Central memory CD4-positive, alpha-beta T cell (primary cell): ENCODE measurements around the gene PPM1M.
A peak's percentile ranks its signal among the peaks of the same experiment; 100 is the strongest.
"Not testable (repeated sequence)": the region's sequence is repeated elsewhere in the genome, so short reads cannot be mapped to it uniquely, and the experiment has no call there.

Experiments
- DNase-seq: peaks from one replicate; pipeline ENCODE4 v3.0.0; 2022

The PPM1M gene

DNA sequence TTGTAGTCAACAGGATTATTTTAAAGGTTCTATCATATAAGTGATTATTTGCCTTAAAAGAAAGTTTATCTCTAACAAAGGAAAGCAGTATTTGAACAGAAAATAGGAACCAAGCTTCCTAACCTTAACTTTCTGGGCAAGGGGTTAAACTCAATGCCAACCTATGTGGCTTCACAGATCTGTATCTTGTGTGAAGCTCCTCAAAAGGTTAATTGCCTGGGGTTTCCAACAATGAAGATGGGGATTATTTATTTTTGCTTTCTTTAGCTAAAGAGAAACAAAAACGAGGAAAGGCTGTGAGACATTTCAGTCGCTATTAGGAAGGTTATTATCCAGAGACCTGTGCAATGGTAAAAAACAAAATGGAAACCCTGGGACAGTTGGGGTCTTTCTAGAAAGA, 34.0 kb downstream of the PPM1M start:
- DNase-seq: no peak

DNA sequence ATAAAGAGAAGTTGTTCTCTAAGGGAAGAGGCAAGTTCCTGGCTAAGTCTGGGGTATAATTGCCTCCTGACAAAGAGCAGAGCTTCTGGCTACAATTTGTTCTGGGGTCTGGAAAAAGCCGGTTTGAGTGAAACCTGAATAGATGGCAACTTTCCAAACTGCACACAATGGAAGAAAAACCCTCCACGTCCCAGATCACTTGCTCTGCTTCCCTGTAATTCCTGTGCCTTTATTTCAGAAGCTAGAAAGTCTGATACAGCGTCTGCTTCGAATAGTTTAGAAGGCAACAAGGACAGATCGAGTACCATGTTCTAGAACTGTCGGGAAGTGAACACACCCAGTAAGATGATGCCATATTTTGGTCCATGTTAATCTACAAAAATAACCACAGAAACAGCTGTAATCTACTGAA, 34.5 kb downstream of the PPM1M start:
- DNase-seq: no peak

DNA sequence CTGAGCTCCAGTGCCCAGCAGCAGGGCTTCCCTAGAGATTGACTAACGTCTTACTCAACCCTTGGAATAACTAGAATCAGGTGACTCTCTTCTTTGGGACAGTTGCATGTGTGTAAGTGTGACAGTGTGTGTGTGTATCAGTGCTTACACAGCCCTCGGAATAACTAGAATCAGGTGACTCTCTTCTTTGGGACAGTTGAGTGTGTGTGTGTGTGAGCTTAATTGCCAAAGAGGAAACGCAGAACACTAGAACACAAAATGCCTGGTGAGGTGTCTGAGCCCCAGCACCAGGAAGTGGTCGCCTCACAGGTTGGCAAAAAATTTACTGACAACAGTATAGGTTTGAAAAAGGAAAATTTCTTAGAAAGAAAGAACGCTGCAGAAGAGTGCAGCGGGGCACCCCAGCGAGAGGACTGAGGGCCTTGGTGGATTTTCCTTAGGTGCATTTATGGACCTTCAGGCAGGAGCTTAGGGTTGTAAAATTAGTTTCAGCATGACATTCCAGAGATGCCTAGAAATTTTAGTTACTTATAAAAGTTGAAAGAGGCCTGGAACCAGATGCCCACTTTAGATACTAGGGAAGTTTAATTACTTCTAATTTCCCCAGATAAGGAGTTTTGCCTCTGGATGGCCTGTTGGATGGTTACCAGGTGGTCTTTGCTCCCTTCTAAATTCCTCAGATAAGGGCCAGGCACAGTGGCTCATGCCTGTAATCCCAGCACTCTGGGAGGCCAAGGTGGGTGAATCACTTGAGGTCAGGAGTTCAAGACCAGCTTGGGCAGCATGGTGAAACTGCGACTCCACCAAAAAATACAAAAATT, 36.6 kb downstream of the PPM1M start:
- DNase-seq: peak; percentile 55

DNA sequence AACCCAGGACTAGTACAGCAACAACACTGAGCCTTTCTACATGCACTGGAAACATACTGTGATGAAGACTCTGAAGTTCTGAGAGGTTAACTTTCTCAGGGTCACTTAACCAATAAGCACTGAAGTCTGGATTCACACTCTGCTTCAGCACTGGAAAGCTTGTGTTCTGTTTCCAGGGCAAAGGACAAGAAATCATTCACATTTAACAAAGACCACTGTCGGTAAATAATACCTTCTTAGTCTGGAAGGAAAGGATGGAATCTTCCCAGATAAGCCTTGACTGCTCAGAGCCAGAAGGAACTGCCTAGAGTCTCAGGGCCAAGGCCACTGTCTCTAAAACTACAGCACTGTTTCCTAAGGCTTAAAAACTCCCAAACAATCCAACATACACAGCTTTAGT, 37.7 kb downstream of the PPM1M start:
- no peak for DNase-seq

DNA sequence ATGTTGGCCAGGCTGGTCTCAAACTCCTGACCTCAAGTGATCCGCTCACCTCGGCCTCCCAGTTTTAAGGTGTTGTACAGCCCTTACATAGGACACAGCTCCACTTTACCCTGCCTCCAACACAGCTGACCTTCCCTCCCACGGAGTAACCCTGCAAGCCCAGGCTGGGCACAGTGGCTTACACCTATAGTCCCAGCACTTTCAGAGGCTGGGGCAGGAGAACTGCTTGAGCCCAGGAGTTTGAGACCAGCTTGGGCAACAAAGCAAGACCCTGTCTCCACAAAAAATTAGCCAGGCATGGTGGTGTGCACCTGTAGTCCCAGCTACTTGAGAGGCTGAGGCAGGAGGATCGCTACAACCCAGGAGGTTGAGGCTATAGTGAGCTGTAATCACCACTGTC, 38.5 kb downstream of the PPM1M start:
- DNase-seq: not testable (repeated sequence)

DNA sequence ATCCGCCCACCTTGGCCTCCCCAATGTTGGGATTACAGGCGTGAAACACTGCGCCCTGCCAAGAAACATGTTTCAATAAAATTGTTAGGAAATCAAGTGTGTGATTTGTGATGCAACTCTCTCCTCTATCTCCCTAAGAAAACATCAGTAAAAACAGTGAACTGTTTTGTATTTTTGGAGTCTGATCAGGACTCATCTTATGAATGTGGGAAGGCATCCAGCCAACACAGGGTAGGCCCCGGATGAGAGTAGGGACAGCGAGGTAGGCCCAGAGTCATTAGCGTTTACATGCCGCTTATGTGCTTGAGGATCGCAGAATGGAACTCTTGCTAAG, 41.2 kb downstream of the PPM1M start:
- DNase-seq: no peak

DNA sequence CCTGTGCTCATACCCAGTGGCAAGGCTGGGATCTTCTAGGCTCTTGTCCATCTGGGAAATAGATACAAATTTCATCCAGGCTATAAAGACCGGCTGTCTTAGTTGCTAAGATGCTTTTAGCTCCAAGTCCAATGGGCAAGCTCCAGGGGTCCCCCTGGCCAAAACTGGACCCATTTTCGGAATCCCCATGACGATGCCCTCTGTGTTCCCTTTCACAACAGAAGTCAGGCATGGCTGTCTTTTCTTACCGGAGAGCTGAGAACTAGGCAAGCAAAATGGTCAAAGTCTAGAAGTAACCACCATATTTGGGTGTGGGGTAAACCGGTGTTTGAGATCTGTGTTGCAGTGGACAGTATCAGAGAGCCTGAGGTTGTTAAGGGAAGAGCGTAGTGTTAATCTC, 43.1 kb downstream of the PPM1M start:
- DNase-seq: no peak

DNA sequence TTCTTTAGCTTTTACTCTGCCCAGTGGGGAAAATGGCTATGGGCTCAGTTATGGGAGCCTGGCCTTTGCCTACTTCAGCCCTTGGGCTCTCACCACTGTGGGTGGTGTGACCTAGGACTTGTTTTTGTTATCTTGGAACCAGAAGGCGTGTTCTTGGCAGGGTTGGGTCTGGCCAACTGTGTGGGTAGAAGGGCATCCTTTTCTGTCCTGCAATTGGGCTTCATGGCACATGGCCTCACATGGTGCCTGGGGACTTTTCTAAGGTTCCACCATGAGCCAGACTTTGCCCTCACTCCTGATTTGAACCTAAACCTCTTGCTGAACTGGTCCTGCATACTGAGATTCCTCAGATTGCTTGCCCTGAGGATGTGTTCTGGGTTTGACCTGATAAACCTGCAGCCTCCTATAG, 43.8 kb downstream of the PPM1M start:
- DNase-seq: no peak

DNA sequence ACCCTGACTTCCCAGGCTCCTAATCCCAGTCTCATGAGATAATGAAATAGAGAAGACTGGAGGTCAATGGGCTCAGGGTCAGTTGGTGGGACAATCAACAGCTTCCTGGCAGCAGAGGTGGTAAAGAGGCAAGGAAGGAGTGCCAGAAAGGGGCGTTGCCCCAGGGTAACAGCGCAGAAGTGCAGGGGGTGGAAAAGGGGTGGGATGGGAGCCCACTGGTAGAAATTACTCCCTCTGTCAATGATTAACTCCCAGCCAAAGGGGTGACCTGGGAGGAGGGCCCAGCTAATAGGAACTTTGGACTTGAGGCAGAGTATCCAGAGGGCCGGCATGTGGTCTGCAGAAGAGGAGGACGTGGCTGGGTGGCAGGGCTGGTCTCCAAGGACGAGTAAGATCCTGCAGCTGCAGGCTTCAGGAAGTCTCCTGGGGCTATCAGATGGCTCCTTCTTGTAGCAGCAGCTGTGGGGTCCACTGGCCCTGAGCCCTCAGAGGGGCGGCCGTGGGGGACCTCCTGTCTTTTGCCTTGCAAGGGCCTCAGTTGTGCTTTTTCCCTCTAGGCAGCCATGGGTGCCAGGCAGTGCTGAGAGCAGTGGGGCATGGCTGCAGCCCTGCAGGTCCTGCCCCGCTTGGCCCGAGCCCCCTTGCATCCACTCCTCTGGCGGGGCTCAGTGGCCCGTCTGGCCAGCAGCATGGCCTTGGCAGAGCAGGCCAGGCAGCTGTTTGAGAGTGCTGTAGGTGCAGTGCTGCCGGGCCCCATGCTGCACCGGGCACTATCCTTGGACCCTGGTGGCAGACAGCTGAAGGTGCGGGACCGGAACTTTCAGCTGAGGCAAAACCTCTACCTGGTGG, 44.4 kb downstream of the PPM1M start:
- DNase-seq: no peak

DNA sequence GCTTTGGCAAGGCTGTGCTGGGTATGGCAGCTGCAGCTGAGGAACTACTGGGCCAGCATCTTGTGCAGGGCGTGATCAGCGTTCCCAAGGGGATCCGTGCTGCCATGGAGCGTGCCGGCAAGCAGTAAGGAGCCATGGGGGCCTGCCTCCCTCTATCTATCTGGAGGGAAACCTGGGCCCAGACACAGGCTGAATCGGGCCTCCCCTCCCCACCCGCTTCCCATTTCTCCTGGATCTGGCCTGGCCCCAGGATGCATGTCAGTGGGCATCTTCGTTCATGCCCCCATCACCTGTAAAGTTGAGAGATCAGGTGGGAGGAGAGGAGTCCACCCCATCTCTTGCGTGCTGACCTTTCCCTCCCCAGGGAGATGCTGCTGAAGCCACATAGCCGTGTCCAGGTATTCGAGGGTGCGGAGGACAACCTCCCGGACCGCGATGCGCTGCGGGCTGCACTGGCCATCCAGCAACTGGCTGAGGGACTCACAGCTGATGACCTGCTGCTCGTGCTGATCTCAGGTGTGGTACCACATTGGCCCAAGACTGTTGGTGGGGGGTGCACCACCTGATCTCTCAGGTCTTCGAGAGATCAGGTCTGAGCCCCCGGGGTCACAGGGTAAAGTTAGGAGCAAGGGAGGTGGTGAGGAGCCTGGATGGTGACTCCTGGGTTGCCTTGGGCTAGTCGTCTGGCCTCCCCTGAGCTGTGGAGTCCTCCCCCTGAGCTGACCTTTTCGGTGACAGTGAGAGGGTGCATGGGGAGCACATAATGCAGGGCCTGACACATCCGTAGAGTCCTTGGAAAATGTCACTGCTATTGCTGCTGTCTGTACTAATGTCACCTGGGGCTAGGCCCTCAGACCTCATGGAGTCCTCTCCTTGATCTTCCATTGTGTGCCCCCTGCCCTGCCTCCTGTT, 45.3 kb downstream of the PPM1M start:
- no peak for DNase-seq

DNA sequence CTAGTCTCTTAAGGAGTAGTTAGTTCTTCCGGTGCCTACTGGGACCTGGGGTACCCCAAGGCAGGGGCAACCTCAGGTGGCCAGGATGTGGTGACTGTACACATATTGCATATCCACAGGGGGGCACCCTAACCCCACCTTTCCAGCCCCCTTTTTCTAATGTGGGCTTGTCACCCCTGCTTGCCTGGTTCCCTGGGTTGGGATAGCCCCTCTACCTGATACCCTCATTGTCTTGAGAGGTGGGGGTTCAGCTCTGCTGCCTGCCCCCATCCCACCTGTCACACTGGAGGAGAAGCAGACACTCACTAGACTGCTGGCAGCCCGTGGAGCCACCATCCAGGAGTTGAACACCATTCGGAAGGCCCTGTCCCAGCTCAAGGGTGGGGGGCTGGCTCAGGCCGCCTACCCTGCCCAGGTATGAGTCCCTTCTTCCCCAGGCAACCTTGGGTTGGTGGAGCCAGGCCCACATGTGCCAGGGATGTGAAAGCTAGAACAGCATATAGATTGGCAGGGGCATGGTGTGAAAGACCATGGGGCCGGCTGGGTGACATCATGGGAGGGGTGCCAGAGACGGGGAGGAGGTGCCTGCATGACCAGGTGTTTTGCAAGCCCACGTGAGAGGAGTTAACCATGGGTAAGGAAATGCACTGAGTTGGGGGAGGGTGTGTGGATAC, 46.1 kb downstream of the PPM1M start:
- DNase-seq: no peak

DNA sequence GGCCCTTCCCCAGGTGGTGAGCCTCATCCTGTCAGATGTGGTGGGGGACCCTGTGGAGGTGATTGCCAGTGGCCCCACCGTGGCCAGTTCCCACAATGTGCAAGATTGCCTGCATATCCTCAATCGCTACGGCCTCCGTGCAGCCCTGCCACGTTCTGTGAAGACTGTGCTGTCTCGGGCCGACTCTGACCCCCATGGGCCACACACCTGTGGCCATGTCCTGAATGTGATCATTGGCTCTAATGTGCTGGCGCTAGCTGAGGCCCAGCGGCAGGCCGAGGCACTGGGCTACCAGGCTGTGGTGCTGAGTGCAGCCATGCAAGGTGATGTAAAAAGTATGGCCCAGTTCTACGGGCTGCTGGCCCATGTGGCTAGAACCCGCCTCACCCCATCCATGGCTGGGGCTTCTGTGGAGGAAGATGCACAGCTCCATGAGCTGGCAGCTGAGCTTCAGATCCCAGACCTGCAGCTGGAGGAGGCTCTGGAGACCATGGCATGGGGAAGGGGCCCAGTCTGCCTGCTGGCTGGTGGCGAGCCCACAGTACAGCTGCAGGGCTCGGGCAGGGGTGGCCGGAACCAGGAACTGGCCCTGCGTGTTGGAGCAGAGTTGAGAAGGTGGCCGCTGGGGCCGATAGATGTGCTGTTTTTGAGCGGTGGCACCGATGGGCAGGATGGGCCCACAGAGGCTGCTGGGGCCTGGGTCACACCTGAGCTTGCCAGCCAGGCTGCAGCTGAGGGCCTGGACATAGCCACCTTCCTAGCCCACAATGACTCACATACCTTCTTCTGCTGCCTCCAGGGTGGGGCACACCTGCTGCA, 46.9 kb downstream of the PPM1M start:
- DNase-seq: no peak

DNA sequence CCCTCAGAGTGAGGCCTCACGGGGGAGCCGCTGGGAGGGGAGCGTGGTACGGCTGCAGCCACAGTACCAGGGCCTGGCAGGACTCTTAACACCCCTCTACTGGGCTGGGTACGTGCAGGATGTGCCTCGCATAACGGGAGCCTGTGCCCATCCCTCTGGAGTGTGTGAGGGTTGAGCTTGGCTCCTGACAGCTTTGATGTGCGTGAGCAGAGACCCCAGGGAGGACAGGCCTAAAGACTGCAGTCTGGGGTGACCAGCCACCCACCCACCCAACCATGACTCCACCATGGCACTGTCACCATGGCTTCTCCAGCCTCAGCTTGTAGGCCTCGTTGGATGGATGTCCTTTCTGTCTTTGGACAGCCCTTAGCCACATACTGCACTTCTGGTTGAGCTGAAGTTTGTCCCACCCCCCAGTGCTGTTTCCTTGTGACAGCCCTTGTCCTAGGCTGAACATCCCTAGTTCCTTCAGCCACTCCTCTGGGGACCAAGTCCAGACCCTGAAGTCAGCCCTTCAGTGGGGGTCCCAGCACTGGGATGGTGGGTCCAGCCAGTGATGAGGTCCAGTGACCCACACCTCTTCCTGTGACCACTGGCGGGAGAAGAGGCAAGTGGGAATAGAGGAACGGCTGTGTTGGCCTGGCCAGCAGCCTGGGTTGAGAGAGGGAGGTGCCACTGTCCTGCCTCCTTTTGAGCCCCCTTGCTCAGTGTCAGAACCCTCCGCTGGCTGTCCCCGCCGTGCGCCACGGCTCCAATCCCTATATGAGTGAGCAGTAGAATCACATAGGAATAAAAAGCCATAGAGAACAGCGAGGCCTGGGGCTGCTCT, 48.1 kb downstream of the PPM1M start:
- DNase-seq: no peak

DNA sequence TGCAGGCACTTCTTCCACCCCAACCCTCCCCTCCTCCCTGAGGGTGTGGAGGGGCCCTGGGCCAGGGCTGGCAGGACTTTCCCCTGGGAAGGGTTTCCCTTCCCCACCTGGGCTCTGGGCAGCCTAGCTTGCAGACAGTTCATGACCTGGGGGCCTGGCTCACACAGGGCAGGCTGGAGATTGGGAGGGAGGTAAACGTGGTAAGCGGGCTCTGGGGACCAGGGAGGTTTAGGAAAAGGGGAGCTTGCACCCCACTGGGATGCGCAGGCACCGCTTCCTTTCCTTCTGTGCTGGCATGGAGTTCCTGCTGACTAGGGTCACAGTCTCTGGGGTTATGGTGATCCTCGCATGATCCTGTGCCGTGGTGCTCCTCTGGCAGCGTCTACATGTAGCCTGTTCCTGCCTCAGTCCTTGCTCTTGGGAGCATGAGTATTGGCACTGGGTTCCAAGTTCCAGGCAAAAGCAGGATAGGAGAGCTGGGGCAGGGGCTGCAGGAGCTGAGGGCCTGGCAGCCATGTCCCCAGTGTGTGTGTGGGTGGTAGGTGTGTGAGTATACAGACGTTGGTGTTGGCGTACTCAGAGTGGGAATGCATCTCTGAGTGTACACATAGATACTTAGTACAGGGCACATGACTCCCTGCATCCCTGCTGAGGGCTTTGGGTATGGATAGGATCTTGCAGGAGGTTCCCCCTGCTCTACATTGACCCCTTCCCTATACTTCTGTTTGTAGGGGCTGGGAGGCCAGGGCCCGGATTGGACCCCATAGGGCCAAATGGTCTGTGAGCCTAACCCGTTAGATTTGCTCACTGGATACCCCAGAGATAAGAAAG, 49.0 kb downstream of the PPM1M start:
- DNase-seq: no peak

DNA sequence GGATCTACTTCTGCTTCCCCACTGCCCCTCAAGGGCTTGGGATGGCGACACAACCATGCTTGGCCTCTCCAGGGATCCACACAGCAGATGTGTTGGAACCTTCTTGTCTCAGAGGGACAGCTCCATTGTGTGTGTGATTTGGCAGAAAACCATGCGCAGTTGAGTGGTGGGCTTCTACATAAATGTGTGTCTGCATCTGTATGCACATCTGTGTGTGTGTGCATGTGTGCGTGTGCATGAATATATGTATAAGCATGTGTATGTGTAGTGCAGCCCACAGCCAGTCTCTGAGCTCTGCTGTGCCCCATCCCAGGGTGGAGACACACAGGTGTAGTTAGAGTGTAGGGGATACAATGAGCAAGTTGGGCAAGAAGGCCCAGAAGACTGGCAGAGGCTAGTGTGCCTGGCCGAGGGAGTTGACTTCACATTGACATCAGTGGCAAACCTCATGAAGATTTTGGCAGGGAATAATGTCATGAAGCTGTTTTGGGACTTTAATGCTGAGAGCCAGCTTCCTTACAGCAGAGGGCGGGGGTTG, 50.2 kb downstream of the PPM1M start:
- DNase-seq: no peak

DNA sequence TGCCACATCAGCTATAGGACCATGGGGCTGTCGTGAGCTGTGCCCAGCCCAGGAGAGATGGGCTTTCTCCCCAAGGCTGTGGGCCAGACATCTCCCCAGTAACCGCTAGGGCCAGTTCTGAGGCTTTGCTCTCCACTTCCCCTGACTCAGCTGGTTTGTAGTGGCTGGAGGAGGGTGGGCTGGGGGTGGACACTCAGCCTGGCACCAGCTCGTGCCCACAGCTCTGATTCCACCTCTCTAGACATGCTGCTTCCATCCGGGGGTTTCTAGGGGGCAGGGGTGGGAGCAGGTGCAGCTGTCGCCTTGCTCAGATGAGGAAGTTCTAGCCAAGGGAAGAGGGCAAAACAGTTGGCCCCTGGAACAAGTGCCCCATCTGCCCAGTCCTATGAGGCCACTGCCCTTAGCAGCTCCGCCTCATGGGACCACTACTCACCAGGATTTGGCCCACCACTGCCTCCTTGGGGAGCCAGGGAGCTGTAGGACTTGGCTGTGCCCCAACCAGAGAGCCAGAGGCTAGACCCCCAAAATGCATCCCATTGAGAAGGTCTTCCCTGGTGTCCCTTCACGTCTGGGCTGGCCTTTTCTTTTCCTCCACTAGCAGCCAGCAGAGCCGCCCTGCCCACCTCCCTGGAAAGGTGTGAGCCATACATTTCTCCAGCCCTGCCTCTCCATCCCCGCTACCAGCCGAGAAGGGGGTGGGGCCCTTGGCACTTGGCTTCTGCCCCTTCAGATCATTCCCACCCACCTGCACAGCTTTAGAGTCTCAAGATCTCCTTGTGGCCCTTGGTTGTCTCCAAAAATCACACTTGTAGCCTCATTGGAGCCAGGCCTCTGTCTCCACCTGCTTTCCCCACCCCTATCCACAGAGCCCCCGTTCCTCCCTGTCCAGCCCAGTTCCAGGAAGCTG, 51.9 kb downstream of the PPM1M start:
- DNase-seq: no peak

DNA sequence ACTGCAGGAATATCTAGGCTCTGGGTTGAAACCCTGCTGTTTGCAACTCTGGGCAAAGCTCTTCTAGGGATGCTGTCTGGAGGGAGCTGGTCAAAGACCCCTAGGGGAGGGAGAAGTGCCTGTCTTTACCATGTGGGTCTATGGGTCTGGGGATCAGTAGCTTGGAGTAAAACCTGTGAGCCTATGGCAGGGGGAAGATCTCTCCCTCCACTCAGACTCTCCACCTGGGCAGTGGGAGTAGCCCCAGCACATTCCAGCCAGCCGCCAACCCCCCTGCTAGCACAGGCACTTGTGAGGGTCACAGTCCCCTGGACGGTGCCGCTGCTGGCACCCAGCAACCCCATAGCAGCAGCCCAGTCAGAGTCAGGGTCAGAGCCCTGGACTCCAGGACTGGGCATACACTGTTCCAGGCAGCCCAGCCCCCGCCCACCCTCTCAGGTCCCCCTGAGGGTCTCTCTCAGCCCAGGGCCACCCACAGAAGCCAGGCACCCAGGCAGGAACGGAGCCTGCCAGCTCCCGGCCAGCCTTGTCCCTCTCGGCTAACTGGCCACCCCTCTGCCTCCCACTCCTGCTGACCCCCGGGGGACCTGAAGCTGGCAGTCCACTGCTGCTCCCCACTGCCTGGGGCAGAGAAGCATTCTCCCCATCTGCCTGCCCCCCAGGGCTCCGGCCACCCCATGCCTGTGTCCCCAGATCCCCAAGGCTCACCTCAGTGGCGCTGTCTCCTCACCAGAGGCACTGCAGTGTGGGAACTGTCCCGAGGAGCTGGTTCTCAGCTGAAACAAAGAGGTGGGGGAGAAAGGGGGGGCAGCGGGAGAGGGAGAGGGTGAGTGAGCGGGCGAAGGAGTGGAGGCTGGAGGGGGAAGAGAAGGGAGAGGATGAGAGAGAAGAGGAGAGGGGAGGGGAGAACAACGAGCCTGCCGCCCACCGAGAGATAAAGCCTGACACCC, 52.9 kb downstream of the PPM1M start:
- DNase-seq: no peak
